Neuron (in vitro differentiated cells): Measurements from ENCODE around the gene YARS2.

Experiments
- H2AFZ ChIP-seq: one replicate; pipeline ENCODE4 v1.6.1; 2013; ENCODE audit warnings: low read depth, mild to moderate bottlenecking, inconsistent platforms, low read length, moderate library complexity
- H3K27me3 ChIP-seq: one replicate; pipeline ENCODE4 v1.6.1; 2013; ENCODE audit warnings: low read length; ENCODE audit not compliant: insufficient read depth
- H3K36me3 ChIP-seq: one replicate; pipeline ENCODE4 v1.6.1; 2013; ENCODE audit warnings: low read length; ENCODE audit not compliant: insufficient read depth
- H3K4me1 ChIP-seq: one replicate; pipeline ENCODE4 v1.6.1; 2013; ENCODE audit warnings: low read length; ENCODE audit not compliant: insufficient read depth
- H3K4me3 ChIP-seq: 2 replicates; pipeline ENCODE4 v1.5.1; 2013; ENCODE audit warnings: mild to moderate bottlenecking, low read length, moderate library complexity
- H3K9me3 ChIP-seq: one replicate; pipeline ENCODE4 v1.6.1; 2013; ENCODE audit warnings: low read length

Gene YARS2

DNA sequence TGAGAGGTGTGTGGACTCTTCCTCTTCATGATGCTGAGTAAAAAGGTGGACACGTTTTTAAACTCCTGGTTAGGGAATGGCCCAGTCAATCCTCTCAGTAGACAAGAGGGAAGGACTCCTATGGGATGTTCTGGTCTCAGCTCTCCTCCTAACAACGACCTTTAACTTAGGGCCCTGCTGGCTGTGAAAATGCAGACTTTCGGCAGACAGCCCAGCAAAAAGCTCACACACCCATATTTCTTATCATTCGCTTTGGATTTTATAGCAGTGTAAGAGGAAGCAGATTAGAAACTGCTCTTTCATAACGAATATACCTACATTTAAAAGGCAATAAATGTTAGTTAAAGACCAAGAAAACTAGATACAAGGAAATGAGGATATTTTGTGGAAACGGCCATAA lies 18.0 kb upstream of the YARS2 start:
- Histone ChIP-seq H2AFZ (no peak overlapping the region), H3K27me3 (no peaks in the 10 kb centered on the region), H3K9me3 (no peaks in the 10 kb centered on the region), H3K4me1 (no peaks in the 10 kb centered on the region), H3K4me3 (no peak overlapping the region), H3K36me3 (no peaks in the 10 kb centered on the region)

GRCh38 chr12:32770141-32770540 lies 14.4 kb upstream of the YARS2 start:
- H2AFZ ChIP-seq: no peak overlapping the region
- no peaks in the 10 kb centered on the region for H3K27me3 ChIP-seq
- H3K4me3 ChIP-seq: no peak overlapping the region
- no peaks in the 10 kb centered on the region for H3K9me3 ChIP-seq
- no peaks in the 10 kb centered on the region for H3K4me1 ChIP-seq
- H3K36me3 ChIP-seq: no peaks in the 10 kb centered on the region

DNA sequence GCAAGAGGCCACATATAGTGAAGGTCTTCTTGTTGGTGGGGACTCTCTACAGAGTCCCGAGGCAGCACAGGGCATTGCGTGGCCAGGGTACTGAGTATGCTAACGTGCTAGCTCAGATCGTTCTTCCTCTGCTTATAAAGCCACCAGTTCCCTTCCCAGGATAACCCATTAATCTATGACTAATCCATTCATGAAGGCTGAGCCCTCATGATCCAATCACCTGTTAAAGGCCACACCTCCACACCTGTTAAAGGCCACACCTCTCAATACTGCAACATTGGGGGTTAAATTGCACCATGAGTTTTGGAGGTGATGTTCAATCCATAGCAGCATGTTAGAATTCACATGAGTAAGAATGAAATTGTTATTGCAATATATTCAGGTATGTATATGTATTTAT lies 12.8 kb upstream of the YARS2 start:
- H3K36me3 ChIP-seq: no peaks in the 10 kb centered on the region
- H3K27me3 ChIP-seq: no peaks in the 10 kb centered on the region
- no peaks in the 10 kb centered on the region for H3K9me3 ChIP-seq
- H3K4me1 ChIP-seq: no peaks in the 10 kb centered on the region
- no peak overlapping the region for H3K4me3 ChIP-seq
- no peak overlapping the region for H2AFZ ChIP-seq

GRCh38 chr12:32765906-32766305 lies 10.2 kb upstream of the YARS2 start:
- H3K36me3 ChIP-seq: no peaks in the 10 kb centered on the region

GRCh38 chr12:32761716-32762115 lies 6.0 kb upstream of the YARS2 start:
- H3K4me3 ChIP-seq: no peak overlapping the region

More at GRCh38 chr12:32765906-32766305, 10.2 kb upstream of the YARS2 start:
- Histone ChIP-seq H3K4me3 (no peak overlapping the region), H3K4me1 (no peaks in the 10 kb centered on the region), H3K9me3 (no peaks in the 10 kb centered on the region), H2AFZ (no peak overlapping the region), H3K27me3 (peaks cover 9% of the 10 kb centered on the region)

GRCh38 chr12:32757157-32757556 lies 1.5 kb upstream of the YARS2 start:
- Histone ChIP-seq H3K4me1 (peaks cover 26% of the 10 kb centered on the region), H2AFZ (peak overlapping the region; percentile 83), H3K9me3 (no peaks in the 10 kb centered on the region), H3K27me3 (peaks cover 13% of the 10 kb centered on the region), H3K4me3 (no peak overlapping the region), H3K36me3 (peaks cover 12% of the 10 kb centered on the region)

More at GRCh38 chr12:32761716-32762115, 6.0 kb upstream of the YARS2 start:
- no peak overlapping the region for H2AFZ ChIP-seq
- H3K9me3 ChIP-seq: no peaks in the 10 kb centered on the region
- H3K27me3 ChIP-seq: peaks cover 13% of the 10 kb centered on the region
- peaks cover 3% of the 10 kb centered on the region for H3K4me1 ChIP-seq
- H3K36me3 ChIP-seq: no peaks in the 10 kb centered on the region

DNA sequence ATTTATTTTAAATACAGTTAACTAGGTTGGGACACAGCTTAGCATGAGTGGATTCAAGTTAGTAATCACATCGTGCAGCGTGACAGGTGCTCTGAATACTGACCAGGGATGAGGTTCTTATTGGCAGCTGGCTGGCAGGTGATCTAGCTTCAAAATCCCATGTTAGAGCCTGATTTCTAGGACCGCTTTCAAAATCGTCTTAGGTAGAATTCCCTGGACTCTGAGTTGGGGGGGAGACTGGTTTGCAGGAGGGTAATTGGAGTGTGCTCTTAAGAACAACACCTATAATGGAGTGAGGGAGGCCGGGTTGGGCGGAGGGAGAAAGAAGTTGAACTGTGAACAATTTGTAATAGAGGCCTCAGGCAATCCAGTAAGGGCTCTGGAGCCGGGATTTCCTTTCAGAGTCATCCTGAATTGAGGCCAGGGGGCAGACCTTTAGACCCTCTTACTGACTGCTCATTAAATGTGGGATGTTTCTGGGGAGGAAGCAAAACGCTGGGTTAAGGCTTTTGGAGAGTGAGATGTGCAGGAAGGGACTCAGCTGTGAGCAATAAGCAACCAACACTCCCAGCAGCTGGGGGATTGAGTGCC lies 874 bp upstream of the YARS2 start:
- peak overlapping the region; percentile 77 for H3K4me3 ChIP-seq
- peaks cover 18% of the 10 kb centered on the region for H3K36me3 ChIP-seq
- peaks cover 8% of the 10 kb centered on the region for H3K27me3 ChIP-seq
- peak overlapping the region; percentile 83 for H2AFZ ChIP-seq
- peaks cover 26% of the 10 kb centered on the region for H3K4me1 ChIP-seq
- no peaks in the 10 kb centered on the region for H3K9me3 ChIP-seq

- Histone ChIP-seq H3K4me1 (peaks cover 26% of the 10 kb centered on the region), H3K9me3 (no peaks in the 10 kb centered on the region), H3K36me3 (peaks cover 20% of the 10 kb centered on the region), H2AFZ (peak overlapping the region; percentile 95), H3K27me3 (peaks cover 3% of the 10 kb centered on the region), H3K4me3 (peak overlapping the region; percentile 77)
Measured at GRCh38 chr12:32755051-32755653, 545 bp downstream of the YARS2 start.

- peaks cover 28% of the 10 kb centered on the region for H3K36me3 ChIP-seq
- no peak overlapping the region for H2AFZ ChIP-seq
- H3K27me3 ChIP-seq: no peaks in the 10 kb centered on the region
- peak overlapping the region; percentile 77 for H3K4me3 ChIP-seq
- no peaks in the 10 kb centered on the region for H3K9me3 ChIP-seq
- peaks cover 26% of the 10 kb centered on the region for H3K4me1 ChIP-seq
Measured at GRCh38 chr12:32754111-32754510, 1.6 kb downstream of the YARS2 start.

DNA sequence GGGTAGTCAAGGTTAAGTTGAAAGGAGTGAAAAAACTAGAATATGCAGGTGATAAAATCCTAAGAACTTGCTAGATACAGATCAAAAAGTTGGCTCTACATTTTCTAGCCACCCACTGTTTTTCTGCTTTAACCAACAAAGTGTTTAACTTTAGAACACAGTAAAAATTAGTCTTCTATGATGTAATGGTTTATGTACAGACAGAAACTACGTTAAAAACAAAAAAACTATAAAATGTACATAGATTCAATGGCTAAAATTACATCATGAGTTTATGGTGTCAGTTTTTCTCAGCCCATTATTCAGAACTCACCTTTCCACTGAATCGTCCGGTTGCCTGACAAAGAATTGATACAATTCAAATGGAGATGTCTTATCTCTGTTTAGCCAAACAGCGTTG lies 2.1 kb downstream of the YARS2 start:
- H3K36me3 ChIP-seq: peaks cover 33% of the 10 kb centered on the region

DNA sequence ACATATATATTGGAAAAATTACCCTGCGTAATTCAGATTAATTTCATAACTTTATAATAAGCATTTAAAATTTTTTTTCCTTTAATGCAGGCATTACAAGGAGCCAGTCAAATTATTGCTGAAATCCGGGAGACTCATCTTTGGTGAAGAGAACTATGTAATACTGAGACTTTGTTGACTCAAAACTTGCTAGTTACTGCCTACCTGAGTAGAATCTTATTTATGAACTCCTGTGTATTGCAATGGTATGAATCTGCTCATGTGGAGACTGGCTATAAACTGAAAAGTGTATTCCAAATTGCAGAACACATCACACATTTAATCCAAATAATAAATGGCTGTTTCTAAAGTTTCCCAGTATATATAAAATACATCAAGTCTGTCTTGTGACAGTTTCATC lies 12.4 kb downstream of the YARS2 start:
- H2AFZ ChIP-seq: no peak overlapping the region
- no peaks in the 10 kb centered on the region for H3K9me3 ChIP-seq
- no peaks in the 10 kb centered on the region for H3K27me3 ChIP-seq
- H3K4me3 ChIP-seq: no peak overlapping the region
- H3K36me3 ChIP-seq: peaks cover 87% of the 10 kb centered on the region
- no peaks in the 10 kb centered on the region for H3K4me1 ChIP-seq

More for the DNA sequence above, 2.1 kb downstream of the YARS2 start:
- peak overlapping the region; percentile 77 for H3K4me3 ChIP-seq
- no peak overlapping the region for H2AFZ ChIP-seq
- no peaks in the 10 kb centered on the region for H3K9me3 ChIP-seq
- no peaks in the 10 kb centered on the region for H3K27me3 ChIP-seq
- peaks cover 26% of the 10 kb centered on the region for H3K4me1 ChIP-seq

DNA sequence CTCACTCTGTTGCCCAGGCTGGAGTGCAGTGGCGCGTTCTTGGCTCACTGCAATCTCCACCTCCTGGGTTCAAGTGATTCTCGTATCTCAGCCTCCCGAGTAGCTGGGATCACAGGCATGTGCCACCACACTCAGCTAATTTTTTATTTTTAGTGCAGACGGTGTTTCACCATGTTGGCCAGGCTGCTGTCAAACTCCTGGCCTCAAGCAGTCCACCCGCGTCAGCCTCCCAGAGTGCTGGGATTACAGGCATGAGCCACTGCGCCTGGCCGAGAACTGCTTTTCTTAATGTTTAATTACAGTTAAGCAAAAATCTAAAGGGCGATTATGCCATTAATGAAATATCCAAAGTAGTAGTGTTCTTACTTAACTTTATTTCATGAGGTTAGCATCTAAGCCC lies 13.6 kb downstream of the YARS2 start:
- Histone ChIP-seq H3K9me3 (no peaks in the 10 kb centered on the region), H3K36me3 (peaks cover 90% of the 10 kb centered on the region), H3K4me1 (no peaks in the 10 kb centered on the region), H2AFZ (no peak overlapping the region), H3K4me3 (no peak overlapping the region), H3K27me3 (no peaks in the 10 kb centered on the region)

DNA sequence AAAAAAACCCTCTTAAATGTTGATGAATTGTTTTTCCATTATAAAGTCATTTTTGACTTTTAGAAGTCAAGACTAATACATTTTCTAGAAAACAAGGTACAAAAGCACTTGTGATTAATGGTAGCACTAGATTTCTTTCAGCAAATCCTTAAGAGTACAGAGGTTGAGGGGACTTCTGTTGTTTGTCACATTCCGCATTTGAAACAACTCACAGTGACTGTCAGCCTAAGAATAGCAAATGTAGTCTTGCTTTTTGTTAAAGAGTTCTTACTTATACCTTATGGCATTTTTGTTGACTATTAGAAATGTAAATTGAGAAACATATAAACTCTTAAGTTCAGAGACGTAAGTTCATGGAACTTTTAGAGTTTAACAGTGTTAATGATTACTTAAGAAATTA lies 16.4 kb downstream of the YARS2 start:
- peaks cover 83% of the 10 kb centered on the region for H3K36me3 ChIP-seq
- no peak overlapping the region for H2AFZ ChIP-seq
- no peaks in the 10 kb centered on the region for H3K4me1 ChIP-seq
- H3K4me3 ChIP-seq: no peak overlapping the region
- H3K27me3 ChIP-seq: no peaks in the 10 kb centered on the region
- no peaks in the 10 kb centered on the region for H3K9me3 ChIP-seq

DNA sequence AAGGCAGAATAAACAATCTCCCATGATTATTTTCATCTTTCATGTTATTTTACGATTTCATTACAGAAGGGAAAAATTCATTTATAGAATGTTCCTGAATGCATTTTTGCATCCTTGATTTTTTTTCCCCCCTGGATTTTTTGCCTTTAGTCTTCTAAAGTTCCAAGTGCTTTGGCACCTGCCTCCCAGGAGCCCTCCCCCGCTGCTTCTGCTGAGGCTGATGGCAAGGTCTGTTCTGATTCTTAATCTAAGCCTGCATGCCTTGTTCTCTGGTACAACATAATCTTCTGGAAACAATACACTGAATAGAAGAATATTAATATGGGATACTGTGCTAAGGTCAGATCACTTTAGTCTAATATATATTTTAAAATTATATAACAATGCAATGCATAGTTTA lies 18.0 kb downstream of the YARS2 start:
- no peaks in the 10 kb centered on the region for H3K4me1 ChIP-seq
- no peak overlapping the region for H3K4me3 ChIP-seq
- H3K27me3 ChIP-seq: no peaks in the 10 kb centered on the region
- H3K36me3 ChIP-seq: peaks cover 78% of the 10 kb centered on the region
- no peak overlapping the region for H2AFZ ChIP-seq
- H3K9me3 ChIP-seq: no peaks in the 10 kb centered on the region
